Cardiac septum (tissue), 1 donor: Measurements from ENCODE around the gene STOML1. TPM values are rescaled to one million over a fixed set of nuclear protein-coding genes. Genes with fewer than 3 reads are reported as not detected.
A peak's percentile ranks its signal among the peaks of the same experiment; 100 is the strongest.
"Not testable (repeated sequence)": the region's sequence is repeated elsewhere in the genome, so short reads cannot be mapped to it uniquely, and the experiment has no call there.

Experiments
- DNase-seq: peaks from one replicate; pipeline ENCODE4 v3.0.0-alpha.2; 2020; ENCODE audit warnings: low spot score
- intact Hi-C: fragments of 100-400 bp; cut with DNase I; formaldehyde crosslinking; loops from one replicate; pipeline ENCODE4 v1.14.0; 2022
- total RNA-seq: library from RNA; stranded (reverse); fragmentation: NEBNext Ultra II Directional; extraction: Animal tissue kit (Norgen Biotek cat#: 25700); gene quantifications from one replicate; pipeline ENCODE4 v1.2.1, GENCODE V29; 2021
- donor health status: DM: no; HTN: no; CAD: no.

The STOML1 gene
- total RNA-seq, 1 donor from 2014 or later: 32.1 TPM

DNA sequence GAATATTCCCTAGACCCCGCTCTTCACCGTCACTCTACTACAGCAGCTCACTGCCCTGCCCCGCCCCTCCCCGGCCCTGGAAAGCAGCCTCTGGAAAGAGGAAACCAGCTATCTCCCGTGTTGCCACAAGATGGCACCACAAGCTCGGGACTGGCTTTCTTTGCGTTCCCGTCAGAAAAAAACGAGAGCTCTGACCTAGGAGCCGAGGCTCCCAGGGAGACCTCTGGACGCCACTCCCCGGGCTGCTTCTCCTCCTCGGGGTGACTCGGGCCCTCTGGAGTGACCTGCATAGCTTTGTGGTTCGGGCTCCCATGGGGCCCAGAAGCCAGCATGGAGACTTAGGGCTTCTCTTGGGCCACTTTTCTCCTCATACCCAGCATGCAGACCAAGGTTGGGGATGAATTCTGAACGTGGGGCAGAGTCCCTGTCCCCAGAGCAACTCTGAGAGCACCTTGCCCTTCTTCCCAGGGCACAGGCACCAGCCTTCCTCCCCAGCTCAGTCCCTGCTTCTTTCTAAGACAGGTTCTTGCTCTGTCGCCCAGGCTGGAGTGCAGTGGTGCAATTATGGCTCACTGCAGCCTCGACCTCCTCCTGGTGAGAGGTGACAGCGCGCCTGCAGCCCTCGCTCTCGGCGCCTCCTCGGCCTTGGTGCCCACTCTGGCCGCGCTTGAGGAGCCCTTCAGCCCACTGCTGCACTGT is 19.0 kb downstream of the STOML1 start:
- intact Hi-C loops: loop anchor here (2.0 to 5.0 kb wide), 3 partner anchors 64 to 349 kb away; no protein-coding TSS in a partner anchor

DNA sequence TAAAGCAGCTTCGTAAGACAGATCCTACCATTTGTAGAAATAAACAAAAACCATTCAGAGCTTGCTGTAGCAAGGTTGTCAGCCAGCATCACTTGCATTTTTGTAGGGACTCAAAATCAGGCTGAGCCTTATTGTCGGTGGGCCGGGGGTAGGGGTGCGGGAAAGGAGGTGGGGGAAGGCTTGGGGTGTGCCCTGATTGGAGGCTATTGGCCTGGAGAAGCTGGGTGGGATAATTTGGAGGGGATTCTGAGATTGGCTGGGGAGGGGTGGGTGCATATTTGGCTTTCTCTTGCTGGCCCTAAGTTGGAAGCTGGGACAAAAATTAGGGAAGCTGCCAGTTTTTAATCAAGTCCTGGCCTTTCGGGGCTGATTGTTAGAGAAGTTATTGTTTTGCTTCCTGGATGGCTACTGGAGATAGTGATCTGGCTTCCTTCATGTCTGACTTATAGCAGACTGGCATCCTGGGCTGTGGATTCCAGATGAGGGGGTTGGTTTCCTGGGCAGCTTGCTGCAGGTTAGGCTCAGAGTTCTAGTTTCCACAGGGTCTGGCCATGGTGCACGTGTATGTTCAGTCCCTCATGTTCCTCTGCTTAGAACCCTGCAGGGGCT is 22.8 kb downstream of the STOML1 start:
- peak; percentile 49 for DNase-seq
- intact Hi-C loops: no loop called here

More for the DNA sequence above, 19.0 kb downstream of the STOML1 start:
- peak; percentile 94 for DNase-seq

GRCh38 chr15:73968461-73968860 is 23.6 kb downstream of the STOML1 start:
- DNase-seq: no peak
- intact Hi-C loops: no loop called here

DNA sequence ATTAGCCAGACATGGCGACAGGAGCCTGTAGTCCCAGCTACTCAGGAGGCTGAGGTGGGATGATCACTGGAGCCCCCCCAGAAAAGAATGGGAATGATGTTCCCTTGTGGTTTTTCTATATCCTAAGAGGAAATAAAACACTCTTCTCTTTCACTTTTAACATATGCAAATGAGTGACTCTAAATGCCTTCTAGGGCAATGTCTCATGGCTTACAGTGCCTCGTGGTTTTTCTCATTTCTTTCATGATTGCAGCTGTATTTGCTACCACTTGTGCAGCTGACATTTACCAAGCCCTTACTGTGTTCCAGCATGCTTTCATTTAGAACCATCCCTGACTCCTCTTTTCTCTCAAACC is 26.4 kb downstream of the STOML1 start:
- intact Hi-C loops: no loop called here
- DNase-seq: no peak

DNA sequence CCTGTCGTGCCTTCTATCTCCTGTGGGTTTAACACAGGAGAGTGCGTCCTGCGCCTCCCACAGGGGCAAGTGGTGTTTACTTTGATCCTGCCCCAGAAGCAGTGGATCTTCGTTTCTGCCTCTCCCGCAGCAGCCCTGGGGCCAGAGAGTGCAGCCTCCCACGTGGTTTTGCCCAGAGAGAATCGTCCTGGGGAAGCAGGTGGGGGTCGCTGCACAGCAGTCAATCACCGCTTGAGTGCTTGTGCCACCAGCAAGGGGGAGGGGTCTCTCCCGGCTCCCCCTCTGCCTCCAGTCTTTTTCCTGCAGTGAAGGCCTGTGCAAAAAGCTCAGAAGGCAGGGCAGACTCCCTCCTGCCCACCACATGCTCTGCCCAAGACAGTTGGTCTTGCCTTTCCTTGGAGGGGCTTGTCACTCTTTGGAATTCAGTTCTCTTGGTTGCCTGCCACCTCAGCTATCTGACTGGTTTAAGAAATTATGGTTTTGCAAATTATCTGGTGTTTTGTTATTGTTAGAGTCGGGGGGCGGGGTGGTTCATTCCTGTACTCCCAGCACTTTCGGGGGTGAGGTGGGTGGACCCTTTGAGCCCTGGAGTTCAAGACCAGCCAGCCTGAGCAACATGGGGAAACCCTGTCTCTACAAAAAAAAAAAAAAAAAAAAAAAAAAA is 26.9 kb downstream of the STOML1 start:
- intact Hi-C loops: no loop called here
- no peak for DNase-seq

GRCh38 chr15:73964736-73965093 is 27.4 kb downstream of the STOML1 start:
- intact Hi-C loops: loop anchor here (1.0 kb wide), 1 partner anchor 13 kb away; no protein-coding TSS in a partner anchor
- peak; percentile 84 for DNase-seq

GRCh38 chr15:73962433-73962832 is 29.7 kb downstream of the STOML1 start:
- intact Hi-C loops: no loop called here
- no peak for DNase-seq

GRCh38 chr15:73960472-73961070 is 31.5 kb downstream of the STOML1 start:
- DNase-seq, intact Hi-C loops: not testable (repeated sequence)

- DNase-seq: peak; percentile 31
- intact Hi-C loops: no loop called here
Measured at GRCh38 chr15:73959801-73960200, 32.3 kb downstream of the STOML1 start.

DNA sequence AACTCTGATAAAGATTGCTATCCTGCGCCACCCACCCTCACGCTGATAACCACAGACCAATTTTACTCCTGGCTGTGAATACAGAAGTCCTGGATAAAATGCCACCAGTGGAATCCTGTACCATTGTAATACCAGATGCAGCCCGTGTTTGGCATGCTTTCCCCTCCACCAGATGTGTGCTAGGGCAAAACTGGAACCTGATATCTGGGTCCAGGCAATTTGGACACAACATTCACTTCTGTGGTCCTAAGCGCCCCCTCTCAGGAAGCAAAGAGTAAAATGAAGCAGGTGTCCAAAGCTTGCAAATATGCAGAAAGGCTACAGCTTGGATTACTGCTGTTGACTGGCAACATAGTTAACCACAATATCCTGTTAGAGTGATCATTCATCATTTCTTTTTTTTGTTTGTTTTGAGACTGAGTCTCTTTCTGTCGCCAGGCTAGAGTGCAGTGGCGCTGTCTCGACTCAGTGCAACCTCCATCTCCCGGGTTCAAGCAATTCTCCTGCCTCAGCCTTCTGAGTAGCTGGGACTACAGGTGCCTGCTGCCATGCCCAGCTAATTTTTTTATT is 33.0 kb downstream of the STOML1 start:
- DNase-seq: peak; percentile 36
- intact Hi-C loops: no loop called here

DNA sequence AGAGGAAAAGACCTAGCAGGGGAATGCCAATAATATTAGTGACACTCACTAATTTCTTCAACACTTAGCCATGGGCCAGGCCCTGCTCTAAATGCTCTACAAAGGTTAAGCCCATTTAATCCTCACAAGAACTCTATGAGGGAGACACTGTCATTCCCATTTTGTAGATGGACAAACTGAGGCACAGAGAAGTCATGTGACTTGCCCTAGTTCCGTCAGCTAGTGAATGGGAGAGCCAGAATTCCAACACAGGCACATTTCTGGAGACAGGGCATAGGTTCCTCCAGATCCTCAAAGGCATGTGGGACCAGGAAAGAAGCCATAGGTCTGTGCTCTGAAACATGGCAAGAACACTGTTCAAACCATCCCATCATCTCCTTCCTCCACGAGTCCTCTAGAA is 34.3 kb downstream of the STOML1 start:
- intact Hi-C loops: no loop called here
- DNase-seq: peak; percentile 17

DNA sequence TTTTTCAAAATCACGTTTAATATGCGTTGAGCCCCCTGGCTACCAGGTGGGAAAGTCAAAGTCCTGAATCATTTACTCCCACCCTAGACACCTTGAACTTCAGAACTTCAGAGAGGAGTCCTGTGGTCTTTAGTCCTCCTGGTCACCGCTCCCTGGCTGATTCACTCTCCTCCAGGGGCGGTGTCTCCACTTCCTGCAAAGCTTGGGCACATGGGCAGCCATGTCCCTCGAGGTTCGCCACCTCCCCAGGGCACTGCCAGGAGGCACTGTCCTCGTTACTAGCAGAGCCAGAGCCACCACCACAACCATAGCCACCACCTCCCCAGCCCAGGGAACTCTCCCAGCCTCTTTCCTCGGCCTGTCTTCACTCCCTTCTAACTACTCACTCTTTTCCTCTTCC is 34.8 kb downstream of the STOML1 start:
- peak; percentile 51 for DNase-seq
- intact Hi-C loops: no loop called here

DNA sequence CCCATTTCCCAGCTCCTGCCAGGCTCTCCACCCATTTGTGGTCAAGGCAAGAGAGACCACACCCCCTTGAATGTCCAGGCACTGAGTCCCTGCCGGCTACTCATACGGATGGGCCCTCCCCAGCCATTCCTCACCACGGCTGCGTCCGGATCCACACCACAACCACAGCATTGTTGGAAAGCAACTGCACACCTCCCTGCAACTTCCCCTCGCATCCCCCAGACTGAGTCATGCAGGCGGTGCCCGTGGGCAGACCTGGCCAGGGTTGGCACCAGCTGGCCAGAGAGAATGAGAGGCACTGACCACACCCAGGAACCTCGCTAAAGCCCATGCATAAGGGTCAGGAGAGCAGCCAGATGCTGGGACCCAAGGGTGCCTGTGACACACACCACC is 35.4 kb downstream of the STOML1 start:
- intact Hi-C loops: no loop called here
- DNase-seq: peak; percentile 70

DNA sequence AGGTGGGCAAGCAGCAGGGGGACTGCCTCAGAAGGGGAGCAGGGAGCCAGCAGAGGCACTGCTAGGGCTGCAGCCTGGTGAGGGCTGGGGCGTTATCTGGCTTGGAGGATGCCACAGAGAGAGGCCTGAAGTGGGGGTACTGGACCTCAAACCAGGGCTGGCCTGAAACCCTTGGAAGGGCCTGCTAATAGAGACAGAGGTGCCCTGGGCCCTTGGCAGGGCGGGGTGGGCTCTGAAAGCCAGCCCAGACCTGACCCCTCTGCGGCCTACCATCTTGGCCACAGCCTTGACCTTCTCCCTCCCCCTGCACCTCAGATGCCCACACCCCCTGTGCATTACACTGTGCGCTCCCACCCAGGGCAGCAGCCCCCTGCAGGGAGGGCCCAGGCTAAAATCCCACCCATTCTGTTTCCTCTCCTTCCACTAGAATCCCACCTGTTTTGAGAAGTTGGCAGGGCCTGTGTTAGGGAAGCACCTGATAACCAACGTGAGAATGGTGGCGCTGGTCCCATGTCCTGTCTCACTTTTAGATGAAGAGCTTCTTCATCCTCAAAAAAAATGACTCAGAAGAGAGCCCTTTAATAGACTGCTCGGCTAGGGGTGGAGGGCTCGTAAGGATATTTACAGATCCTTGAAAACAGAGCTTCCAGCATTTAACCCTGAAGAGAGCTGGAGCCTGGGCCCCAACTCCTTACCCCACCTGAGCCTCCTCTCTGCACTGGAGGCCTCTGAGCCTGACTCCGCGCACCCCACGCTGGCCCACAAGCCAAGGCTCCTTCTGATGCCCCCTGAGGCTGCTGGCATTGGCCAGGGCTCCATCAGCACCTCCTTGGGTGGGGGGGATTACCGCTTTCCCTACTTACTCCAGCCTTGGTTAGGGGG is 36.0 kb downstream of the STOML1 start:
- intact Hi-C loops: no loop called here
- peak; percentile 68 for DNase-seq

GRCh38 chr15:73955326-73955725 is 36.8 kb downstream of the STOML1 start:
- intact Hi-C loops: no loop called here
- no peak for DNase-seq

- peak; percentile 54 for DNase-seq
- intact Hi-C loops: no loop called here
Measured at GRCh38 chr15:73954188-73955145, 37.6 kb downstream of the STOML1 start.

DNA sequence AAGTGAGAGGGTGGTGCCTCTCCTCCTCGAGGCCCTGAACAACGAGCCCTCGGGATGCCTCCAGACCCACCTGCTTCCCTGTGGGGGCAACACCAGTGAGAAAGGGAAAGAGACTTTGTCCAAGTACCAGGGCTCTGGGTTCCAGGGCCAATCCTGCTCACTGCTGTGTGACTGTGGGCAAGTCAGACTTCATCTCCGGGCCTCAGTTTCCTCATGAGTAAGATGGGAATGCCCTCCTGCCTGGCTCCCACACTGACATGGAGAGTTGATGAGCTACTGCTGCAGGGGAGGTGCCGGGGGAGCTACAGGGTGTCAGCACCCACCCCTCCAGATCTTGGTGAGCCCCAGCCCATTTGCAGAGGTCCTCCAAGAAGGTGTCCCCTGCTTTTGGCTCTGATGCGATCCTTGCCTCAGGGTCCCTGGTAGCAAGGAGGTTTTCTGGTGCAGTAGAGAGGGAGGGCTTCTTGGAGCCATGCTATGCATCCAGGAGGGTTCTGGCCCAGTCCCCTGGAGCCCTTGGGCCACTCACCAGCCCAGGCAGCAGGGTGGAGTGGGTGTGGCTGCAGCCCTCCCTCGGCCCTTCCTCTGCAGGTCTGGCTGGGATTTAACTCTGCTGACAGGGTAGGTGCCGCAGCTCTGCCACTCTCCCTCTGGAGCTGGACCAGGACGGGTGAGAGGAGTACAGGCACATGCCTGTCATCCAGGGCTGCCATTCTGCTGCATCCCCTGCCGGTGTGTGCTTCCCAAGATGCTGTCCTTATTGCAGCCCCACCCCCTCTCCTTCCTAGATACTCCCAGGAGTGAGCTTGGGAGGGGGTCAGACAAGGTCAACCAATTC is 39.0 kb downstream of the STOML1 start:
- intact Hi-C loops: no loop called here

More for the DNA sequence above, 39.0 kb downstream of the STOML1 start:
- DNase-seq: peak; percentile 51
